ENCODE measurements around the gene IMP4. TPM values are rescaled to one million over a fixed set of nuclear protein-coding genes. Genes with fewer than 3 reads are reported as not detected.

The IMP4 gene
- total and polyA plus RNA-seq, 2 of the 4 experiments (the other 2 are of a cell fraction) = 154 to 169 TPM

DNA sequence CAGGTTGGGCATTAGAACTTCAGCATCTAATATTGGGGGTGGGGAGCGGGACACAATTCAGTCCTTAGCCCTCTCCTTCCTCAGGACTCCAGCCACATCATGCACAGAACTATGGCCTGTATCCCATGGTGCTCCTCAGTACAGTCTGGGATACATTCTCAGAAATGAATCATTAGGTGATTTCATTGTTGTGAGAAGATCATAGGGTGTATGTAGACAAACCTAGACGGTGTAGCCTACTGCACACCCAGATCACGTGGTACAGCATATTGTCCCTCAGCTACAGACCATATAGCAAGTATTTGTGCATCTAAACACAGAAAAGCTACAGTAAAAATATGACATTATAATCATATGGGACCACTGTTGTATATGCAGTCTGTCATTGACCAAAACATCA lies 23.2 kb upstream of the IMP4 start:
- no peaks in the 10 kb centered on the region for H3K79me1 ChIP-seq (ENCODE audit: low read depth in 1 of 2, low read length in 2 of 2)
- ATAC-seq (ENCODE audit: low read depth) = no peak
- no peak overlapping the region for H3K23ac ChIP-seq (ENCODE audit: low read depth, low read length)
- no peak overlapping the region for H4K91ac ChIP-seq (ENCODE audit: insufficient read depth, low read depth, low read length)
- in situ Hi-C loops (cut with MboI; ENCODE audit: low sequenced_read_pairs) (no loop called here), dilution Hi-C loops (cut with HindIII; ENCODE audit: low sequenced_read_pairs, unreplicated experiment) (no loop called here), intact Hi-C loops (cut with micrococcal nuclease) (no loop called here)
- H3K14ac ChIP-seq (replicated peaks; ENCODE audit: low read depth, low read length) = no peak overlapping the region
- H3K9me1 ChIP-seq (ENCODE audit: insufficient read depth, low read length) = no peaks in the 10 kb centered on the region
- no peak overlapping the region for H2AFZ ChIP-seq (replicated peaks; ENCODE audit: low read length, poor library complexity)
- no peaks in the 10 kb centered on the region for H3K9me3 ChIP-seq (ENCODE audit: control insufficient read depth, insufficient read depth, low read length)
- H3K27ac ChIP-seq (ENCODE audit: insufficient read depth, low read length) = no peak overlapping the region
- no peak overlapping the region for H2BK5ac ChIP-seq (ENCODE audit: low read depth, low read length, poor library complexity, severe bottlenecking)
- WGBS, 2 experiments (ENCODE audit: extremely low coverage in 2 of 2, insufficient read length in 1 of 2) = no CpG with 5 or more reads among the region's 3 CpGs
- BruUV-seq (replicated peaks) = no TSS peak
- no peak for DNase-seq
- H3K4ac ChIP-seq (ENCODE audit: low read depth, low read length) = no peak overlapping the region
- no peak overlapping the region for H2AK5ac ChIP-seq (ENCODE audit: low read depth, low read length)
- H4K5ac ChIP-seq (ENCODE audit: low read depth, low read length) = no peak overlapping the region
- H3K56ac ChIP-seq (ENCODE audit: extremely low read depth, insufficient read depth, low read length) = no peak overlapping the region
- no peaks in the 10 kb centered on the region; the same call in 1 of the 2 replicates for H3K27me3 ChIP-seq (ENCODE audit: control insufficient read depth, insufficient read depth, low read length)
- no peak overlapping the region for H3K4me2 ChIP-seq (ENCODE audit: low read depth, low read length)
- POLR2A ChIA-PET (ENCODE audit: unreplicated experiment) = no interaction called here
- no peak overlapping the region for H2BK15ac ChIP-seq (ENCODE audit: low read depth, low read length)
- TF ChIP-seq, protein P1, sequence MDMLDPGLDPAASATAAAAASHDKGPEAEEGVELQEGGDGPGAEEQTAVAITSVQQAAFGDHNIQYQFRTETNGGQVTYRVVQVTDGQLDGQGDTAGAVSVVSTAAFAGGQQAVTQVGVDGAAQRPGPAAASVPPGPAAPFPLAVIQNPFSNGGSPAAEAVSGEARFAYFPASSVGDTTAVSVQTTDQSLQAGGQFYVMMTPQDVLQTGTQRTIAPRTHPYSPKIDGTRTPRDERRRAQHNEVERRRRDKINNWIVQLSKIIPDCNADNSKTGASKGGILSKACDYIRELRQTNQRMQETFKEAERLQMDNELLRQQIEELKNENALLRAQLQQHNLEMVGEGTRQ (IDR thresholded peaks at IDR 0.05; ENCODE audit: low read depth, low read length) = peak; percentile 26; the same call in 1 of the 2 replicates
- TF ChIP-seq CHD1 (IDR thresholded peaks at IDR 0.05; ENCODE audit: low read depth, low read length) = no peak
- no peak overlapping the region for H4K8ac ChIP-seq (ENCODE audit: low read depth in 2 of 2, low read length in 2 of 2)
- CTCF ChIA-PET = no interaction called here
- no peak overlapping the region for H3K4me3 ChIP-seq (ENCODE audit: insufficient read depth, low read depth, low read length)
- H3K36me3 ChIP-seq (ENCODE audit: control insufficient read depth, insufficient read depth, low read length) = no peaks in the 10 kb centered on the region
- no peak overlapping the region for H3K9ac ChIP-seq (ENCODE audit: low read depth, low read length)
- no peak overlapping the region for H2BK20ac ChIP-seq (ENCODE audit: low read depth, low read length)
- no peak overlapping the region for H2BK120ac ChIP-seq (ENCODE audit: low read depth, low read length)
- no peak overlapping the region for H2AK9ac ChIP-seq (replicated peaks; ENCODE audit: low read depth, low read length, poor library complexity)
- H3K18ac ChIP-seq (ENCODE audit: low read depth, low read length) = no peak overlapping the region
- no peaks in the 10 kb centered on the region for H4K20me1 ChIP-seq (ENCODE audit: insufficient read depth, low read length)
- H3K4me1 ChIP-seq (ENCODE audit: control insufficient read depth, insufficient read depth, low read length) = no peaks in the 10 kb centered on the region
